Activated CD8-positive, alpha-beta memory T cell treated with anti-CD3 and anti-CD28 coated beads, Interleukin-2, amount 10 ng/mL, durations not matched to agents 7 days and 5 days (primary cell): ENCODE data around the gene TTLL13. TPM values are rescaled to one million over a fixed set of nuclear protein-coding genes. Genes with fewer than 3 reads are reported as not detected.
"Not testable (repeated sequence)": the region's sequence is repeated elsewhere in the genome, so short reads cannot be mapped to it uniquely, and the experiment has no call there.

Source experiments
- ATAC-seq: fragments of 150-1000 bp; cut with Tn5 transposase; one replicate; pipeline ENCODE4 v1.10.0; 2021; ENCODE audit warnings: moderate library complexity
- CTCF ChIA-PET: fragments of 350-600 bp; sonication (Branson Sonifier 250); formaldehyde crosslinking; loops from one replicate; lab custom pipeline; 2021; ENCODE audit warnings: antibody characterized with exemption; lab: Charles Lee
- DNase-seq: peaks from one replicate; pipeline ENCODE4 v3.0.0-alpha.2; 2020
- H3K27ac Mint-ChIP-seq: one replicate; pipeline ENCODE4 v1.8.0; 2021; ENCODE audit warnings: mild to moderate bottlenecking, mixed read lengths
- H3K27me3 Mint-ChIP-seq: one replicate; pipeline ENCODE4 v1.8.0; 2021; ENCODE audit warnings: mixed read lengths
- H3K36me3 Mint-ChIP-seq: one replicate; pipeline ENCODE4 v1.8.0; 2021; ENCODE audit warnings: mild to moderate bottlenecking, mixed read lengths
- H3K4me1 Mint-ChIP-seq: one replicate; pipeline ENCODE4 v1.8.0; 2021; ENCODE audit warnings: mixed read lengths
- H3K4me3 Mint-ChIP-seq: one replicate; pipeline ENCODE4 v1.8.0; 2021; ENCODE audit warnings: mild to moderate bottlenecking, moderate library complexity, mixed read lengths
- H3K9me3 Mint-ChIP-seq: one replicate; pipeline ENCODE4 v1.8.0; 2022; ENCODE audit warnings: low read depth, mixed read lengths
- total RNA-seq, 2 experiments: library from RNA; stranded (reverse); gene quantifications; one replicate each; pipeline ENCODE4 v1.2.3, GENCODE V29; 2021

The TTLL13 gene
- total RNA-seq, 2 experiments from 2014 or later, result 0.80 to 1.1 TPM

- Mint-ChIP-seq H3K4me1 (peaks cover 5% of the 10 kb centered on the region), H3K27me3 (peaks cover 2% of the 10 kb centered on the region), H3K27ac (no peak overlapping the region), H3K4me3 (no peak overlapping the region), H3K36me3 (no peaks in the 10 kb centered on the region), H3K9me3 (no peaks in the 10 kb centered on the region)
- CTCF ChIA-PET, result interaction anchor here (0.8 to 2.1 kb wide), 9 partner anchors 15 to 195 kb away, joined by 3 to 7 read pairs (median 5); partner anchors contain the start of gene TTLL13
- no peak for ATAC-seq
- DNase-seq, result peak; percentile 26
Measured at GRCh38 chr15:90287101-90287500, 37.7 kb downstream of the TTLL13 start.

GRCh38 chr15:90287946-90288345, 38.6 kb downstream of the TTLL13 start:
- H3K27ac Mint-ChIP-seq, result no peak overlapping the region
- no peaks in the 10 kb centered on the region for H3K36me3 Mint-ChIP-seq
- peaks cover 6% of the 10 kb centered on the region for H3K4me1 Mint-ChIP-seq
- DNase-seq (no peak), ATAC-seq (no peak)
- CTCF ChIA-PET, result interaction anchor here (0.8 to 2.1 kb wide), 6 partner anchors 10 to 123 kb away, joined by 3 to 7 read pairs (median 3); no protein-coding TSS in a partner anchor
- H3K27me3 Mint-ChIP-seq, result peaks cover 2% of the 10 kb centered on the region
- H3K9me3 Mint-ChIP-seq, result no peaks in the 10 kb centered on the region
- H3K4me3 Mint-ChIP-seq, result no peak overlapping the region

GRCh38 chr15:90291679-90292356, 42.5 kb downstream of the TTLL13 start:
- DNase-seq, result peak; percentile 55
- CTCF ChIA-PET, result interaction anchor here (0.6 to 3.7 kb wide), 9 partner anchors 9 to 643 kb away, joined by 3 to 28 read pairs (median 5); partner anchors contain the start of gene UNC45A
- ATAC-seq, result no peak
- Mint-ChIP-seq H3K27me3 (peaks cover 10% of the 10 kb centered on the region), H3K4me1 (peaks cover 18% of the 10 kb centered on the region), H3K4me3 (no peak overlapping the region), H3K27ac (no peak overlapping the region), H3K36me3 (no peaks in the 10 kb centered on the region), H3K9me3 (no peaks in the 10 kb centered on the region)

- H3K27ac Mint-ChIP-seq, H3K4me3 Mint-ChIP-seq, H3K9me3 Mint-ChIP-seq, H3K36me3 Mint-ChIP-seq: not testable (repeated sequence)
- peaks cover 10% of the 10 kb centered on the region for H3K27me3 Mint-ChIP-seq
- H3K4me1 Mint-ChIP-seq, result peaks cover 23% of the 10 kb centered on the region
- DNase-seq (peak; percentile 85), ATAC-seq (peak; percentile 71)
- CTCF ChIA-PET, result interaction anchor here (0.6 to 3.2 kb wide), 39 partner anchors 8 to 977 kb away, joined by 3 to 28 read pairs (median 4); partner anchors contain the start of genes CIB1, CRTC3, GDPGP1 and HDDC3
Measured at GRCh38 chr15:90293040-90293810, 43.9 kb downstream of the TTLL13 start.

- DNase-seq, result no peak
- H3K4me3 Mint-ChIP-seq, result no peak overlapping the region
- no peak overlapping the region for H3K27ac Mint-ChIP-seq
- ATAC-seq, result no peak
- no peaks in the 10 kb centered on the region for H3K9me3 Mint-ChIP-seq
- H3K27me3 Mint-ChIP-seq, result peaks cover 10% of the 10 kb centered on the region
- CTCF ChIA-PET, result interaction anchor here (0.8 to 3.2 kb wide), 23 partner anchors 8 to 640 kb away, joined by 3 to 28 read pairs (median 6); partner anchors contain the start of genes CRTC3, HDDC3, IQGAP1 and SEMA4B
- peaks cover 23% of the 10 kb centered on the region for H3K4me1 Mint-ChIP-seq
- no peaks in the 10 kb centered on the region for H3K36me3 Mint-ChIP-seq
Measured at GRCh38 chr15:90294159-90294558, 44.8 kb downstream of the TTLL13 start.

- CTCF ChIA-PET, result interaction anchor here (1.6 to 3.2 kb wide), 4 partner anchors 15 to 187 kb away, joined by 3 to 14 read pairs (median 8); partner anchors contain the start of genes IQGAP1 and SEMA4B
- DNase-seq (no peak), ATAC-seq (no peak)
- Mint-ChIP-seq H3K27me3 (peaks cover 10% of the 10 kb centered on the region), H3K9me3 (no peaks in the 10 kb centered on the region), H3K4me3 (no peak overlapping the region), H3K4me1 (peaks cover 23% of the 10 kb centered on the region), H3K36me3 (no peaks in the 10 kb centered on the region), H3K27ac (no peak overlapping the region)
Measured at GRCh38 chr15:90294601-90295269, 45.4 kb downstream of the TTLL13 start.

- ATAC-seq (no peak), DNase-seq (no peak)
- no peaks in the 10 kb centered on the region for H3K9me3 Mint-ChIP-seq
- H3K4me3 Mint-ChIP-seq, result no peak overlapping the region
- peaks cover 8% of the 10 kb centered on the region for H3K27me3 Mint-ChIP-seq
- H3K27ac Mint-ChIP-seq, result no peak overlapping the region
- H3K4me1 Mint-ChIP-seq, result peaks cover 23% of the 10 kb centered on the region
- H3K36me3 Mint-ChIP-seq, result no peaks in the 10 kb centered on the region
- CTCF ChIA-PET, result interaction anchor here (0.8 to 3.2 kb wide), 2 partner anchors 27 to 94 kb away, joined by 5 to 11 read pairs; partner anchors contain the start of gene SEMA4B
Measured at GRCh38 chr15:90295270-90295648, 45.9 kb downstream of the TTLL13 start.

GRCh38 chr15:90296316-90296884, 47.0 kb downstream of the TTLL13 start:
- H3K9me3 Mint-ChIP-seq, DNase-seq, CTCF ChIA-PET, H3K27me3 Mint-ChIP-seq, H3K36me3 Mint-ChIP-seq, H3K27ac Mint-ChIP-seq, H3K4me3 Mint-ChIP-seq, ATAC-seq: not testable (repeated sequence)
- H3K4me1 Mint-ChIP-seq, result peaks cover 32% of the 10 kb centered on the region

- CTCF ChIA-PET, result no interaction called here
- peaks cover 8% of the 10 kb centered on the region for H3K27me3 Mint-ChIP-seq
- no peaks in the 10 kb centered on the region for H3K9me3 Mint-ChIP-seq
- peaks cover 35% of the 10 kb centered on the region for H3K4me1 Mint-ChIP-seq
- H3K27ac Mint-ChIP-seq, result no peak overlapping the region
- ATAC-seq, result no peak
- H3K36me3 Mint-ChIP-seq, result no peaks in the 10 kb centered on the region
- DNase-seq, result no peak
- H3K4me3 Mint-ChIP-seq, result no peak overlapping the region
Measured at GRCh38 chr15:90297021-90297420, 47.7 kb downstream of the TTLL13 start.

- H3K4me1 Mint-ChIP-seq, result peaks cover 25% of the 10 kb centered on the region
- CTCF ChIA-PET, result interaction anchor here (0.7 to 3.1 kb wide), 10 partner anchors 10 to 376 kb away, joined by 3 to 19 read pairs (median 4); no protein-coding TSS in a partner anchor
- H3K4me3 Mint-ChIP-seq, result no peak overlapping the region
- H3K9me3 Mint-ChIP-seq, result no peaks in the 10 kb centered on the region
- no peaks in the 10 kb centered on the region for H3K36me3 Mint-ChIP-seq
- H3K27ac Mint-ChIP-seq, result no peak overlapping the region
- ATAC-seq (no peak), DNase-seq (peak; percentile 25)
- H3K27me3 Mint-ChIP-seq, result peaks cover 3% of the 10 kb centered on the region
Measured at GRCh38 chr15:90300541-90300940, 51.2 kb downstream of the TTLL13 start.

GRCh38 chr15:90300988-90301706, 51.8 kb downstream of the TTLL13 start:
- no peaks in the 10 kb centered on the region for H3K9me3 Mint-ChIP-seq
- no peak overlapping the region for H3K27ac Mint-ChIP-seq
- H3K4me3 Mint-ChIP-seq, result no peak overlapping the region
- CTCF ChIA-PET, result interaction anchor here (0.6 to 3.1 kb wide), 24 partner anchors 8 to 376 kb away, joined by 3 to 19 read pairs (median 4); no protein-coding TSS in a partner anchor
- DNase-seq (peak; percentile 78), ATAC-seq (peak; percentile 73)
- H3K27me3 Mint-ChIP-seq, result peaks cover 3% of the 10 kb centered on the region
- peaks cover 31% of the 10 kb centered on the region for H3K4me1 Mint-ChIP-seq
- no peaks in the 10 kb centered on the region for H3K36me3 Mint-ChIP-seq

GRCh38 chr15:90301707-90302300, 52.4 kb downstream of the TTLL13 start:
- H3K27ac Mint-ChIP-seq, result no peak overlapping the region
- H3K9me3 Mint-ChIP-seq, result no peaks in the 10 kb centered on the region
- H3K27me3 Mint-ChIP-seq, result peaks cover 3% of the 10 kb centered on the region
- no peak overlapping the region for H3K4me3 Mint-ChIP-seq
- H3K36me3 Mint-ChIP-seq, result no peaks in the 10 kb centered on the region
- H3K4me1 Mint-ChIP-seq, result peaks cover 37% of the 10 kb centered on the region
- no peak for ATAC-seq
- DNase-seq, result peak; percentile 29
- CTCF ChIA-PET, result interaction anchor here (0.8 to 3.1 kb wide), 21 partner anchors 9 to 375 kb away, joined by 3 to 19 read pairs (median 4); no protein-coding TSS in a partner anchor
